GM10248 (cell line): ENCODE results near the gene SHC1.

ENCODE experiments used
- CTCF ChIA-PET: fragments of 300-600 bp; sonication (Branson Sonifier 250); formaldehyde crosslinking; extraction: SDS; loops from one replicate; lab custom pipeline; 2021; ENCODE audit warnings: antibody characterized with exemption; lab: Yijun Ruan, JAX
- POLR2A ChIA-PET: fragments of 350-650 bp; sonication (Branson Sonifier 250); formaldehyde crosslinking; extraction: SDS; loops from one replicate; lab custom pipeline; 2020; ENCODE audit warnings: antibody characterized with exemption; lab: Yijun Ruan, JAX
- DNase-seq: peaks from one replicate; pipeline ENCODE4 v3.0.0; 2012; ENCODE audit errors: extremely low spot score
- CTCF ChIP-seq: IDR thresholded peaks from 2 replicates; pipeline ENCODE4 v1.5.1; 2012; ENCODE audit warnings: mild to moderate bottlenecking, low read depth; ENCODE audit errors: extremely low read depth, missing control alignments, control extremely low read depth

The SHC1 gene

DNA sequence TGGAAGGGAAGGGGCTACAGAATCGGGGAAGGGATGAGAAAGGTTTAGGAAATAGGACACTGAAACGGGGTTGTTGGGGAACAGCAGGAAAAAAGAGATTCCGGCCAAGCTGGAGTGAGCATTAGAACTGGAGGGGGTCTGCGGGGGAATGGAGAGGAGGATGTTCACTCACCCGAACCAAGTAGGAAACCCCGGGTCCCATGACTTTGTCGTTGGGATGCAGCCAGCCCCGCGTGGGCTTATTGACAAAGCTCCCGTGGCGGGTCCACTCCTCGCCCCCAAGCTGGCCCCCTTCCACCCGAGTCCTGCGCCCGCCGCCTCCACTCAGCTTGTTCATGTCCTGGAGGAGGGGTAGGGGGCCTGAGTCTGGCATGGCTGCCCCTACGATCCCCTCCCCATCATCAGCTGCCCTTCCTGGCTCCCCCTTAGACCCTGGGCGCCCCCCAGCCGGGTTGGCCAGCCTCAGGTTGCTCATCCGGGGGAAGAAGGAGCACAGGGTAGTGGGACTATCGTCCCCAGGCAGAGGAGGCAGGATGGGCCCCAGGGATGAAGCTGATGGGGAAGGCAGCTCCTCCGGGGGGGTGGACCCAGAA, 591 bp downstream of the SHC1 start:
- ChIA-PET CTCF (interaction anchor here (1.0 to 5.3 kb wide), 13 partner anchors 8 to 207 kb away, joined by 3 to 51 read pairs (median 5); partner anchors contain the start of genes FLAD1, PBXIP1 and PYGO2), POLR2A (interaction anchor here (1.3 to 2.3 kb wide), 3 partner anchors 9 to 30 kb away, joined by 4 to 6 read pairs (median 4); partner anchors contain the start of gene PYGO2)
- TF ChIP-seq CTCF, result no peak
- DNase-seq, result no peak

- no peak for TF ChIP-seq CTCF
- DNase-seq, result no peak
- CTCF ChIA-PET, result interaction anchor here (0.9 to 5.3 kb wide), 8 partner anchors 8 to 122 kb away, joined by 3 to 51 read pairs (median 6); partner anchors contain the start of genes FLAD1, PBXIP1 and PYGO2
- POLR2A ChIA-PET, result no interaction called here
Measured at GRCh38 chr1:154969246-154969645, 1.3 kb downstream of the SHC1 start.

DNA sequence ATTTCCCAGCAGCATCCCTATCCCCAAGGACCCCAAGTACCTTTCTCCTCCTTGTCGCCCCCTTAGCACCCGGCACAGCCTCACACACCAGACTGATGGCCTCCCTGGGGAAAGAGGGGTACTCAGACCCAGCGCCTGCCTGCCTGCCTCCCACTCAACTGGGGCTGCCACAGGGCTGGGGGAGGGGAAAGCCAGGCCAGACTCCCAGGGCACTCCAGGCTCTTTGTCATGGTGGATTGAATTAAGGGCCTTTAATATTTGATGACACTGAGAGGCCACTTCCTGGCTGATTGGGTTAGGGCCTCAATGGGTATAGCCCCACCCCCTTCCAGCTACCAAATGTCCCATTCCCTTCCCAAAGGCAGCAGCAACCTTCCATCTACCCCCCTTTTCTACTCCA, 1.8 kb downstream of the SHC1 start:
- ChIA-PET CTCF (interaction anchor here (0.9 to 5.3 kb wide), 5 partner anchors 7 to 123 kb away, joined by 3 to 51 read pairs (median 6); partner anchors contain the start of genes PBXIP1 and PYGO2), POLR2A (no interaction called here)
- DNase-seq, result no peak
- no peak for TF ChIP-seq CTCF

GRCh38 chr1:154967331-154967950, 3.1 kb downstream of the SHC1 start:
- CTCF ChIA-PET, result interaction anchor here (1.7 to 2.4 kb wide), 2 partner anchors 32 to 50 kb away, joined by 5 to 6 read pairs; no protein-coding TSS in a partner anchor
- POLR2A ChIA-PET, result no interaction called here
- TF ChIP-seq CTCF, result no peak
- no peak for DNase-seq

- no peak for DNase-seq
- no peak for TF ChIP-seq CTCF
- CTCF ChIA-PET, result interaction anchor here (0.7 to 2.4 kb wide), 7 partner anchors 7 to 95 kb away, joined by 3 to 7 read pairs (median 4); partner anchors contain the start of genes ADAM15 and PBXIP1
- POLR2A ChIA-PET, result interaction anchor here (0.5 to 0.6 kb wide), 2 partner anchors 29 to 102 kb away, joined by 3 to 9 read pairs; no protein-coding TSS in a partner anchor
Measured at GRCh38 chr1:154966111-154966510, 4.4 kb downstream of the SHC1 start.

GRCh38 chr1:154964359-154964758, 6.2 kb downstream of the SHC1 start:
- CTCF ChIA-PET, result interaction anchor here (0.8 to 1.9 kb wide), 4 partner anchors 9 to 58 kb away, joined by 3 to 7 read pairs (median 3); partner anchors contain the start of gene PBXIP1

More at GRCh38 chr1:154964359-154964758, 6.2 kb downstream of the SHC1 start:
- DNase-seq, result no peak
- no peak for TF ChIP-seq CTCF
- POLR2A ChIA-PET, result no interaction called here
